Loucy (cell line): ENCODE data around the gene WDR5.

Experiments
- H2AFZ ChIP-seq: fragments of 200-600 bp; sonication (generic); 2 replicates; pipeline ENCODE4 v1.6.0; 2016; ENCODE audit warnings: antibody characterized with exemption, mild to moderate bottlenecking, low read length, moderate library complexity
- H3F3A ChIP-seq: fragments of 200-600 bp; 2 replicates; pipeline ENCODE4 v1.6.0; 2016; ENCODE audit warnings: antibody characterized with exemption, low read depth, mild to moderate bottlenecking
- H3K27me3 ChIP-seq: fragments of 200-600 bp; sonication (generic); 2 replicates; pipeline ENCODE4 v1.6.1; 2014; ENCODE audit warnings: low read length, mild to moderate bottlenecking; ENCODE audit not compliant: insufficient read depth, poor library complexity, severe bottlenecking
- H3K36me3 ChIP-seq: fragments of 200-600 bp; sonication (generic); 2 replicates; pipeline ENCODE4 v1.6.1; 2016; ENCODE audit warnings: low read length; ENCODE audit not compliant: insufficient read depth
- H3K4me1 ChIP-seq: fragments of 200-600 bp; sonication (generic); 2 replicates; pipeline ENCODE4 v1.5.1; 2014; ENCODE audit warnings: low read length, mild to moderate bottlenecking; ENCODE audit not compliant: insufficient read depth, poor library complexity, severe bottlenecking
- H3K4me2 ChIP-seq: fragments of 200-600 bp; sonication (generic); 2 replicates; pipeline ENCODE4 v1.6.0; 2014; ENCODE audit warnings: antibody characterized with exemption, low read length, low read depth, mild to moderate bottlenecking; ENCODE audit not compliant: poor library complexity, severe bottlenecking
- H3K4me3 ChIP-seq: fragments of 200-600 bp; sonication (generic); 2 replicates; pipeline ENCODE4 v1.5.1; 2014; ENCODE audit warnings: low read length, mild to moderate bottlenecking, mixed read lengths; ENCODE audit not compliant: poor library complexity, severe bottlenecking
- H3K79me2 ChIP-seq: fragments of 200-600 bp; sonication (generic); 2 replicates; pipeline ENCODE4 v1.6.1; 2014; ENCODE audit warnings: low read length; ENCODE audit not compliant: insufficient read depth
- H3K9ac ChIP-seq: fragments of 200-600 bp; sonication (generic); 2 replicates; pipeline ENCODE4 v1.6.0; 2014; ENCODE audit warnings: mild to moderate bottlenecking, low read depth, low read length, moderate library complexity; ENCODE audit not compliant: poor library complexity, severe bottlenecking
- H3K9me2 ChIP-seq: fragments of 200-600 bp; sonication (generic); replicated peaks from 2 replicates; pipeline ENCODE4 v1.6.1; 2016; ENCODE audit warnings: low read depth, low read length, mixed read lengths
- H3K9me3 ChIP-seq: fragments of 200-600 bp; sonication (generic); 2 replicates; pipeline ENCODE4 v1.6.1; 2014; ENCODE audit warnings: mild to moderate bottlenecking, antibody characterized with exemption, low read length, low read depth; ENCODE audit not compliant: insufficient read depth
- H4K20me1 ChIP-seq: fragments of 200-600 bp; sonication (generic); 2 replicates; pipeline ENCODE4 v1.6.0; 2014; ENCODE audit warnings: antibody characterized with exemption, low read length, mild to moderate bottlenecking; ENCODE audit not compliant: insufficient read depth, poor library complexity, severe bottlenecking
- CTCF ChIP-seq: fragments of 200-600 bp; sonication (generic); conservative IDR thresholded peaks from 2 replicates; pipeline ENCODE4 v1.5.1; 2014; ENCODE audit warnings: mild to moderate bottlenecking, antibody characterized with exemption, low read length
- EZH2phosphoT487 ChIP-seq: fragments of 200-600 bp; IDR thresholded peaks from 2 replicates; pipeline ENCODE4 v1.6.1; 2018; ENCODE audit warnings: antibody characterized with exemption, mild to moderate bottlenecking, moderate library complexity, borderline replicate concordance

The WDR5 gene

DNA sequence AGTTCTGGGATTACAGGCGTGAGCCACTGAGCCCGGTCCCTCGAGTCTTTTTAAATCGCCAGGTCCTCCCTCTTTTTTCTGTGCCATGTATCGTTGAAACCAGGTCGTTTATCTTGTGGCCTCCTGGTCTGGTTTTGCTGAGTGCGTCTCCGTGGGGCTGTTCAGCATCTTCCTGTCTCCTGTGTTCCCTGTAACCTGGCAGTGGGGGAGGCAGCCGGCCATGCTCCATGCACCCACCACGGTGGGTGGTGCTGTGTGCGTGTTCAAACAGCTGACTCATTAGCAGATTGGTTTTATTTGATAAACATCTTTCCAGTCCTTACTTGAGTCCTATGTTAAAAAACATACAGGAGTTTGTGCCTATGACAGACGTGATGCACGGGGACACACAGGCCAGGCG lies 25.8 kb downstream of the WDR5 start:
- no peak overlapping the region for H2AFZ ChIP-seq
- no peaks in the 10 kb centered on the region; the same call in 1 of the 2 replicates for H3F3A ChIP-seq
- peaks cover 11% of the 10 kb centered on the region; the same call in 1 of the 2 replicates for H3K79me2 ChIP-seq
- H4K20me1 ChIP-seq: no peaks in the 10 kb centered on the region
- peaks cover 32% of the 10 kb centered on the region; the same call in 1 of the 2 replicates for H3K36me3 ChIP-seq
- no peaks in the 10 kb centered on the region for H3K27me3 ChIP-seq
- H3K4me2 ChIP-seq: no peak overlapping the region
- no peak overlapping the region for H3K4me3 ChIP-seq
- H3K9me3 ChIP-seq: no peaks in the 10 kb centered on the region
- H3K9me2 ChIP-seq: no peaks in the 10 kb centered on the region
- no peak overlapping the region for H3K9ac ChIP-seq
- TF ChIP-seq EZH2phosphoT487 (no peak), CTCF (no peak)
- peaks cover 16% of the 10 kb centered on the region for H3K4me1 ChIP-seq

GRCh38 chr9:134162212-134162775 lies 26.4 kb downstream of the WDR5 start:
- Histone ChIP-seq H3K9ac (no peak overlapping the region), H3K4me3 (no peak overlapping the region), H3K79me2 (peaks cover 11% of the 10 kb centered on the region; the same call in 1 of the 2 replicates), H3K9me3 (no peaks in the 10 kb centered on the region), H3K4me1 (peaks cover 16% of the 10 kb centered on the region), H3K27me3 (no peaks in the 10 kb centered on the region), H3K9me2 (no peaks in the 10 kb centered on the region), H2AFZ (no peak overlapping the region), H3F3A (no peaks in the 10 kb centered on the region; the same call in 1 of the 2 replicates), H3K36me3 (peaks cover 25% of the 10 kb centered on the region; the same call in 1 of the 2 replicates), H3K4me2 (no peak overlapping the region), H4K20me1 (no peaks in the 10 kb centered on the region)
- TF ChIP-seq CTCF: no peak
- no peak for TF ChIP-seq EZH2phosphoT487

GRCh38 chr9:134162926-134163370 lies 27.1 kb downstream of the WDR5 start:
- no peaks in the 10 kb centered on the region; the same call in 1 of the 2 replicates for H3F3A ChIP-seq
- H3K4me2 ChIP-seq: no peak overlapping the region
- H3K27me3 ChIP-seq: no peaks in the 10 kb centered on the region
- H3K4me3 ChIP-seq: no peak overlapping the region
- peaks cover 19% of the 10 kb centered on the region; the same call in 1 of the 2 replicates for H3K36me3 ChIP-seq
- TF ChIP-seq EZH2phosphoT487 (no peak), CTCF (no peak)
- no peaks in the 10 kb centered on the region for H3K9me2 ChIP-seq
- no peak overlapping the region for H2AFZ ChIP-seq
- peaks cover 11% of the 10 kb centered on the region; the same call in 1 of the 2 replicates for H3K79me2 ChIP-seq
- H3K4me1 ChIP-seq: peaks cover 16% of the 10 kb centered on the region
- H3K9ac ChIP-seq: no peak overlapping the region
- no peaks in the 10 kb centered on the region for H4K20me1 ChIP-seq
- no peaks in the 10 kb centered on the region for H3K9me3 ChIP-seq
